Adrenal gland (tissue), 5 donors: Measurements from ENCODE around the gene SPINK1.

ENCODE experiments used
- POLR2A ChIP-seq, 2 donors: fragments of 450-650 bp; IDR thresholded peaks; one replicate each; pipeline ENCODE4 v1.6.1; 2017; ENCODE audit warnings: antibody characterized with exemption in 2 of 2, mild to moderate bottlenecking in 2 of 2, moderate library complexity in 1 of 2
- TF ChIP-seq, protein P1 (sequence below), 6 experiments: fragments of 450-650 bp in 4 of 6; fragments of 200-600 bp in 2 of 6; sonication (generic) in 1 of 6; IDR thresholded peaks; 1 replicate in 5 of 6; 2 replicates in 1 of 6; pipeline versions ENCODE4 v1.5.1 to v1.8.0; 2016 to 2021; ENCODE audit warnings: antibody characterized with exemption in 6 of 6, mild to moderate bottlenecking in 2 of 6, moderate library complexity in 1 of 6
- donor health status: DM: no; HTN: no; CAD: no.

DNA sequence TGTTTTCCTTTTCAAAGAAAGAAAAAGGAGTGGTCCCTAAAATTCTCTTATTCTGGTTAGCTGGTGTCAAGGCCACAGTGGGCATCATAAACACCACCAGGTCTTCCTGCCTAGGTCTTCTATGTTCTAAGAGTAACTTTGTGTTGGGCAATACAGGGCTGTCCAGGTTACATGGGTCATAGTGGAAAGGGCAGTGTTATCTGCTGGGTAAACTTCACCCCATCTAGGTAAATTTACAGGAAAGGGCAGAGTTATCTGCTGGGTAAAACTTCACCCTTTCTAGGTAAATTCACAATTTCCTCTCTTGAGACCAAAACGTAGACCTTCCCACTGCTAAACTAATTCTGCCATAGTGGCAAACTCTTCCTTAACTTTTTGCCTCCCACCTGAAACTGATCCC, 30.0 kb downstream of the SPINK1 start:
- TF ChIP-seq, protein P1, sequence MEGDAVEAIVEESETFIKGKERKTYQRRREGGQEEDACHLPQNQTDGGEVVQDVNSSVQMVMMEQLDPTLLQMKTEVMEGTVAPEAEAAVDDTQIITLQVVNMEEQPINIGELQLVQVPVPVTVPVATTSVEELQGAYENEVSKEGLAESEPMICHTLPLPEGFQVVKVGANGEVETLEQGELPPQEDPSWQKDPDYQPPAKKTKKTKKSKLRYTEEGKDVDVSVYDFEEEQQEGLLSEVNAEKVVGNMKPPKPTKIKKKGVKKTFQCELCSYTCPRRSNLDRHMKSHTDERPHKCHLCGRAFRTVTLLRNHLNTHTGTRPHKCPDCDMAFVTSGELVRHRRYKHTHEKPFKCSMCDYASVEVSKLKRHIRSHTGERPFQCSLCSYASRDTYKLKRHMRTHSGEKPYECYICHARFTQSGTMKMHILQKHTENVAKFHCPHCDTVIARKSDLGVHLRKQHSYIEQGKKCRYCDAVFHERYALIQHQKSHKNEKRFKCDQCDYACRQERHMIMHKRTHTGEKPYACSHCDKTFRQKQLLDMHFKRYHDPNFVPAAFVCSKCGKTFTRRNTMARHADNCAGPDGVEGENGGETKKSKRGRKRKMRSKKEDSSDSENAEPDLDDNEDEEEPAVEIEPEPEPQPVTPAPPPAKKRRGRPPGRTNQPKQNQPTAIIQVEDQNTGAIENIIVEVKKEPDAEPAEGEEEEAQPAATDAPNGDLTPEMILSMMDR (IDR thresholded peaks at IDR 0.05): no peak
- TF ChIP-seq POLR2A (IDR thresholded peaks at IDR 0.05): no peak
